Measurements from ENCODE around the gene FBXO47. TPM values are rescaled to one million over a fixed set of nuclear protein-coding genes. Genes with fewer than 3 reads are reported as not detected.

FBXO47 gene
- total and polyA plus RNA-seq, 2 of the 4 experiments (the other 2 are of a cell fraction): under 0.01 TPM; not detected in 1

- peak overlapping the region in 1 of 2 experiments; percentile 9; a peak in 2 of 4 replicates for H4K8ac ChIP-seq (ENCODE audit: low read depth in 2 of 2, low read length in 2 of 2)
- no peak overlapping the region for H2BK20ac ChIP-seq (ENCODE audit: low read depth, low read length)
- no peak overlapping the region for H4K5ac ChIP-seq (ENCODE audit: low read depth, low read length)
- H3K14ac ChIP-seq (replicated peaks; ENCODE audit: low read depth, low read length): peak overlapping the region; percentile 76
- ATAC-seq (ENCODE audit: low read depth) (peak; percentile 48), DNase-seq (no peak)
- H2BK5ac ChIP-seq (ENCODE audit: low read depth, low read length, poor library complexity, severe bottlenecking): peak overlapping the region; percentile 64
- peak overlapping the region; percentile 11; the same call in 1 of the 2 replicates for H3K4ac ChIP-seq (ENCODE audit: low read depth, low read length)
- intact Hi-C loops (cut with micrococcal nuclease): no loop called here
- H2BK120ac ChIP-seq (ENCODE audit: low read depth, low read length): no peak overlapping the region
- H2AK5ac ChIP-seq (ENCODE audit: low read depth, low read length): no peak overlapping the region; the same call in 1 of the 2 replicates
- H3K18ac ChIP-seq (ENCODE audit: low read depth, low read length): no peak overlapping the region
- no TSS peak for BruUV-seq (replicated peaks)
- H3K23ac ChIP-seq (ENCODE audit: low read depth, low read length): no peak overlapping the region; the same call in 1 of the 2 replicates
- peaks cover 38 to 89% of the 10 kb centered on the region in 2 experiments for H3K79me1 ChIP-seq (ENCODE audit: low read depth in 1 of 2, low read length in 2 of 2)
- WGBS, 2 experiments (ENCODE audit: extremely low coverage in 2 of 2, insufficient read length in 1 of 2): 100% methylated on average over 1 of the region's 7 CpGs; no CpG with 5 or more reads in 1 of the 2 experiments
- no peak overlapping the region for H3K56ac ChIP-seq (ENCODE audit: extremely low read depth, insufficient read depth, low read length)
- no peaks in the 10 kb centered on the region for H3K27me3 ChIP-seq (ENCODE audit: control insufficient read depth, insufficient read depth, low read length)
- peaks cover 6% of the 10 kb centered on the region for H3K4me1 ChIP-seq (ENCODE audit: control insufficient read depth, insufficient read depth, low read length)
- dilution Hi-C loops (cut with HindIII; ENCODE audit: low sequenced_read_pairs, unreplicated experiment): no loop called here
- no peak overlapping the region for H3K4me2 ChIP-seq (ENCODE audit: low read depth, low read length)
- TF ChIP-seq, protein P1, sequence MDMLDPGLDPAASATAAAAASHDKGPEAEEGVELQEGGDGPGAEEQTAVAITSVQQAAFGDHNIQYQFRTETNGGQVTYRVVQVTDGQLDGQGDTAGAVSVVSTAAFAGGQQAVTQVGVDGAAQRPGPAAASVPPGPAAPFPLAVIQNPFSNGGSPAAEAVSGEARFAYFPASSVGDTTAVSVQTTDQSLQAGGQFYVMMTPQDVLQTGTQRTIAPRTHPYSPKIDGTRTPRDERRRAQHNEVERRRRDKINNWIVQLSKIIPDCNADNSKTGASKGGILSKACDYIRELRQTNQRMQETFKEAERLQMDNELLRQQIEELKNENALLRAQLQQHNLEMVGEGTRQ (IDR thresholded peaks at IDR 0.05; ENCODE audit: low read depth, low read length): no peak
- TF ChIP-seq FOS (IDR thresholded peaks at IDR 0.05; ENCODE audit: low read depth, low read length): no peak
- TF ChIP-seq CHD1 (IDR thresholded peaks at IDR 0.05; ENCODE audit: low read depth, low read length): no peak
- no peak for TF ChIP-seq ELK1 (IDR thresholded peaks at IDR 0.05; ENCODE audit: borderline replicate concordance, low read depth, low read length)
- no peak for TF ChIP-seq SMC3 (IDR thresholded peaks at IDR 0.05; ENCODE audit: low read depth, low read length)
- no peak for TF ChIP-seq RCOR1 (IDR thresholded peaks at IDR 0.05; ENCODE audit: insufficient replicate concordance, low read length)
- no peak for TF ChIP-seq BHLHE40 (IDR thresholded peaks at IDR 0.05; ENCODE audit: low read depth, low read length)
- TF ChIP-seq MAFK (IDR thresholded peaks at IDR 0.05; ENCODE audit: low read depth, low read length): no peak
- TF ChIP-seq MAZ (IDR thresholded peaks at IDR 0.05; ENCODE audit: borderline replicate concordance, low read depth, low read length): no peak
- no peak for TF ChIP-seq MXI1 (IDR thresholded peaks at IDR 0.05; ENCODE audit: borderline replicate concordance, low read depth, low read length)
- H2AK9ac ChIP-seq (replicated peaks; ENCODE audit: low read depth, low read length, poor library complexity): no peak overlapping the region
- no peak overlapping the region for H3K4me3 ChIP-seq (ENCODE audit: insufficient read depth, low read depth, low read length)
- peaks cover 59% of the 10 kb centered on the region for H3K36me3 ChIP-seq (ENCODE audit: control insufficient read depth, insufficient read depth, low read length)
- H3K27ac ChIP-seq (ENCODE audit: insufficient read depth, low read length): peak overlapping the region; percentile 20; the same call in 1 of the 2 replicates
- in situ Hi-C loops (cut with MboI; ENCODE audit: low sequenced_read_pairs): no loop called here
- H3K9me1 ChIP-seq (ENCODE audit: insufficient read depth, low read length): peaks cover 40% of the 10 kb centered on the region
- no peak overlapping the region for H2BK15ac ChIP-seq (ENCODE audit: low read depth, low read length)
- no peak overlapping the region for H2AFZ ChIP-seq (replicated peaks; ENCODE audit: low read length, poor library complexity)
- CTCF ChIA-PET: interaction anchor here (0.5 kb wide), 1 partner anchor 174 kb away, joined by 4 read pairs; no protein-coding TSS in a partner anchor
- 0 out of 2 replicates have a peak overlapping the region, but pooled peaks have one; percentile 29 for H3K9ac ChIP-seq (ENCODE audit: low read depth, low read length)
- no peak overlapping the region for H4K91ac ChIP-seq (ENCODE audit: insufficient read depth, low read depth, low read length)
- peaks cover 95% of the 10 kb centered on the region for H4K20me1 ChIP-seq (ENCODE audit: insufficient read depth, low read length)
- H3K9me3 ChIP-seq (ENCODE audit: control insufficient read depth, insufficient read depth, low read length): no peaks in the 10 kb centered on the region
- POLR2A ChIA-PET (ENCODE audit: unreplicated experiment): no interaction called here
Observed at GRCh38 chr17:38906460-38907228, 60.6 kb downstream of the FBXO47 start.
